B cell (primary cell): Measurements from ENCODE around the gene NPIPB12. TPM values are rescaled to one million over a fixed set of nuclear protein-coding genes. Genes with fewer than 3 reads are reported as not detected.
A peak's percentile ranks its signal among the peaks of the same experiment; 100 is the strongest.
"Not testable (repeated sequence)": the region's sequence is repeated elsewhere in the genome, so short reads cannot be mapped to it uniquely, and the experiment has no call there.

Experiments
- ATAC-seq: fragments of 200-7000 bp; cut with Tn5 transposase; one replicate; pipeline ENCODE4 v1.10.0; 2021; ENCODE audit warnings: low read depth, mild to moderate bottlenecking, moderate number of reproducible peaks, moderate library complexity
- CTCF ChIA-PET: fragments of 350-600 bp; sonication (Branson Sonifier 250); formaldehyde crosslinking; loops from one replicate; lab custom pipeline; 2021; ENCODE audit warnings: antibody characterized with exemption, inconsistent platforms; lab: Charles Lee
- POLR2A ChIA-PET: fragments of 350-600 bp; sonication (Branson Sonifier 250); formaldehyde crosslinking; loops from one replicate; lab custom pipeline; 2021; ENCODE audit warnings: antibody characterized with exemption; lab: Charles Lee
- DNase-seq: peaks from one replicate; pipeline ENCODE4 v3.0.0; 2013
- H2AFZ ChIP-seq: 2 replicates; pipeline ENCODE4 v1.6.1; 2012; ENCODE audit warnings: mild to moderate bottlenecking, low read depth, low read length; ENCODE audit not compliant: insufficient read depth, poor library complexity, severe bottlenecking
- H3K27ac ChIP-seq, 2 donors: 1 replicate in 1 of 2; 2 replicates in 1 of 2; pipeline ENCODE4 v1.5.1; 2012 to 2013; ENCODE audit warnings: low read length in 2 of 2, mild to moderate bottlenecking in 2 of 2, moderate library complexity in 1 of 2
- H3K27me3 ChIP-seq, 4 experiments: fragments of 200-600 bp in 1 of 4; sonication (generic) in 1 of 4; replicated peaks in 1 of 4; 1 replicate in 2 of 4; 2 replicates in 2 of 4; pipeline versions ENCODE4 v1.6.1 to v1.7.0; 2013 to 2016; ENCODE audit warnings: low read length in 3 of 4, mild to moderate bottlenecking in 2 of 4, mixed read lengths in 1 of 4, moderate library complexity in 1 of 4; ENCODE audit not compliant: insufficient read depth in 4 of 4, control insufficient read depth in 3 of 4; ENCODE audit errors: control extremely low read depth in 1 of 4
- H3K36me3 ChIP-seq, 2 experiments: replicated peaks in 1 of 2; 1 replicate in 1 of 2; 2 replicates in 1 of 2; pipeline versions ENCODE4 v1.6.1 to v1.7.1; 2013; ENCODE audit warnings: low read length in 1 of 2; ENCODE audit not compliant: insufficient read depth in 2 of 2, control insufficient read depth in 1 of 2; ENCODE audit errors: control extremely low read depth in 1 of 2, extremely low read depth in 1 of 2
- H3K4me1 ChIP-seq, 2 donors: fragments of 200-600 bp in 1 of 2; sonication (generic) in 1 of 2; 1 replicate in 1 of 2; 2 replicates in 1 of 2; pipeline versions ENCODE4 v1.5.1 to v1.6.1; 2013 to 2017; ENCODE audit warnings: low read length in 2 of 2; ENCODE audit not compliant: control insufficient read depth in 2 of 2, insufficient read depth in 2 of 2
- H3K4me2 ChIP-seq: replicated peaks from 2 replicates; pipeline ENCODE3; 2012; ENCODE audit warnings: mild to moderate bottlenecking, low read depth, low read length; ENCODE audit not compliant: poor library complexity, severe bottlenecking
- H3K4me3 ChIP-seq, 5 experiments: fragments of 200-600 bp in 1 of 5; sonication (generic) in 1 of 5; 1 replicate in 3 of 5; 2 replicates in 2 of 5; pipeline versions ENCODE4 v1.5.1 to v1.7.0; 2011 to 2016; ENCODE audit warnings: low read length in 4 of 5, mild to moderate bottlenecking in 4 of 5, low read depth in 2 of 5, control low read depth in 1 of 5, moderate library complexity in 1 of 5; ENCODE audit not compliant: insufficient read depth in 1 of 5; ENCODE audit errors: control extremely low read depth in 1 of 5, extremely low read depth in 1 of 5
- H3K79me2 ChIP-seq: fragments of 200-600 bp; sonication (generic); one replicate; pipeline ENCODE4 v1.6.0; 2016; ENCODE audit warnings: low read length; ENCODE audit not compliant: control insufficient read depth, insufficient read depth
- H3K9ac ChIP-seq: fragments of 200-600 bp; sonication (generic); 2 replicates; pipeline ENCODE4 v1.6.1; 2017; ENCODE audit warnings: mild to moderate bottlenecking, low read length, moderate library complexity
- H3K9me3 ChIP-seq, 3 donors: one replicate each; pipeline versions ENCODE4 v1.6.1 to v1.7.1; 2013; ENCODE audit warnings: low read length in 2 of 3; ENCODE audit not compliant: control insufficient read depth in 2 of 3, insufficient read depth in 1 of 3; ENCODE audit errors: control extremely low read depth in 1 of 3
- H4K20me1 ChIP-seq: 2 replicates; pipeline ENCODE4 v1.6.0; 2012; ENCODE audit warnings: mild to moderate bottlenecking, low read length; ENCODE audit not compliant: insufficient read depth, control insufficient read depth, poor library complexity, severe bottlenecking
- H3K27ac Mint-ChIP-seq: one replicate; pipeline ENCODE4 v1.8.0; 2021; ENCODE audit warnings: mixed read lengths
- H3K27me3 Mint-ChIP-seq: one replicate; pipeline ENCODE4 v1.8.0; 2021; ENCODE audit warnings: mixed read lengths
- H3K4me1 Mint-ChIP-seq: one replicate; pipeline ENCODE4 v1.8.0; 2021; ENCODE audit warnings: mixed read lengths
- H3K4me3 Mint-ChIP-seq: one replicate; pipeline ENCODE4 v1.8.0; 2021; ENCODE audit warnings: mixed read lengths
- H3K9me3 Mint-ChIP-seq: one replicate; pipeline ENCODE4 v1.8.0; 2022; ENCODE audit warnings: mixed read lengths; ENCODE audit not compliant: insufficient read depth
- WGBS: methylation state at CpG from one replicate; pipeline ENCODE4 v1.1.5; 2013; ENCODE audit warnings: missing lambda C conversion rate; ENCODE audit not compliant: insufficient coverage; 5-methylcytosine and 5-hydroxymethylcytosine counted together
- intact Hi-C: fragments of 100-400 bp; cut with micrococcal nuclease; formaldehyde crosslinking; loops from one replicate; pipeline ENCODE4 v1.10.0; 2022
- polyA plus RNA-seq: library from polyadenylated mRNA; depleted of rRNA; stranded (reverse); fragments of >200 nt; gene quantifications from 2 replicates; pipeline ENCODE4 v1.2.3, GENCODE V29; 2012
- small RNA-seq: library from RNA; depleted of rRNA; stranded (forward); fragments of <200 nt; gene quantifications from one replicate; pipeline ENCODE3, GENCODE V24; 2012; ENCODE audit warnings: low replicate concordance, low read depth; ENCODE audit not compliant: insufficient read length
- total RNA-seq, 2 donors: library from RNA; stranded (reverse); fragments of 120-200 nt in 1 of 2; gene quantifications; 1 replicate in 1 of 2; 2 replicates in 1 of 2; pipeline versions ENCODE4 v1.2.3 to v1.2.4, GENCODE V29; 2013 to 2022

The NPIPB12 gene
- total and polyA plus RNA-seq, 2 donors (not counting 1 experiment from before 2014, with no cell fraction given), result 72.8 to 197 TPM

DNA sequence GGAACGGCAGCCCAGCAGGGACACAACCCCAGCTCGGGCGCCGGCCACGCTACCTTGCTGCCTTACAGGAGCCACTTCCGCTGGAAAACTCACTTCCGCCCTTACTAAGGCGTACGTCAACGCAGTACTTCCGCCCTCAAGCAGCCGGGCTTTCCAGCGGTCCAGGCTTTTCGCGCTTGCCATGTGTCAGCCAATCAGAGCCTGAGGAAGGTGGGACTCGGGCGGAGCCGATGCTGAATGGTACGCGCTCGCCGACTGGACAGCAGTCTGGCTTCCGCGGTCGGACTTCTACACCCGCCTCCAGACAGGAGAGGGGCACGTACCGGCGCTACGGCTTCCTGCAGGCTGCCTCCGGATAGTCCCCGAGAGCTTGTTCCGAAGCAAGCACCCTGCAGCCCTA is 51.9 kb downstream of the NPIPB12 start, which contains the start of the genes BOLA2 and SLX1B:
BOLA2 (minus strand) TSS at position 83 of the 400 bp plus-strand sequence. CDS start 98 bp downstream, outside the sequence.
SLX1B (plus strand) TSS at position 265 of the 400 bp plus-strand sequence.
- H3K27ac ChIP-seq, POLR2A ChIA-PET, H3K4me3 ChIP-seq, H3K9me3 ChIP-seq, H3K4me1 Mint-ChIP-seq, H3K4me3 Mint-ChIP-seq, H3K4me2 ChIP-seq, H3K27ac Mint-ChIP-seq, H3K36me3 ChIP-seq, H3K9ac ChIP-seq, H3K4me1 ChIP-seq, H3K27me3 ChIP-seq, H3K79me2 ChIP-seq, H2AFZ ChIP-seq, intact Hi-C loops, H3K9me3 Mint-ChIP-seq, DNase-seq, CTCF ChIA-PET, H3K27me3 Mint-ChIP-seq, H4K20me1 ChIP-seq: not testable (repeated sequence)
- WGBS, result no CpG with 5 or more reads among the region's 33 CpGs
- peak; percentile 87 for ATAC-seq

DNA sequence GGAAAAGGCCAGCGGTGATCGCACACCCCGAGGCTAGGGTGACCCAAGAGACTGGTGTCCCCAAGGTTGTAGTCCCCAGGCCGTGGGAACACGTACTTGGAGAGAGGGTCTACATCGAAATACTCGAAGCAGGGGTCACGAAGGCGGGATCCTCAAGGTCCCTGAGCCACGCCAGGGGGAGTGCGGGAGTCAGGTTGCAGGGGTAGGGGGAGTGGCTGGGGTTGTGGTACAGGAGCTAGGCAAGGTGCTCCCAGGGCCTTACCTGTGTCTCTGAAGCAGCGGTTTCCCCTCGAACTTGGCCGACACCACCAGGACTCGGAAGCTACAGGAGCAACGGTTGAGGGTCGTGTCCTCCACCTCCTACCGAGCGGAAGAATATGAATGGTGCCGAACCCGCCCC is 52.5 kb downstream of the NPIPB12 start:
- H3K9me3 Mint-ChIP-seq, H3K4me3 Mint-ChIP-seq, H3K27me3 Mint-ChIP-seq, POLR2A ChIA-PET, H3K4me2 ChIP-seq, H3K4me1 ChIP-seq, H3K4me1 Mint-ChIP-seq, H3K27ac ChIP-seq, intact Hi-C loops, H3K9ac ChIP-seq, H3K27ac Mint-ChIP-seq, H3K36me3 ChIP-seq, H3K79me2 ChIP-seq, H3K9me3 ChIP-seq, DNase-seq, H2AFZ ChIP-seq, H3K27me3 ChIP-seq, H4K20me1 ChIP-seq, CTCF ChIA-PET, H3K4me3 ChIP-seq: not testable (repeated sequence)
- WGBS, result no CpG with 5 or more reads among the region's 21 CpGs
- ATAC-seq, result peak; percentile 22

Small RNAs within 50 kb of the gene (small RNA-seq; reads per million reads assigned to genes)
- gene AC133555.2, result not detected

Other genes with a start within 250 kb of the NPIPB12 start
- 2.1 and 2.5 TPM in 2 replicates for gene NPIPB11, start 99.7 kb downstream of the NPIPB12 start, total RNA-seq
- 9.9 and 11.4 TPM in 2 replicates for gene NPIPB11, start 99.7 kb downstream of the NPIPB12 start, polyA plus RNA-seq
- 17.4 and 19.6 TPM in 2 replicates for gene BOLA2, start 52.1 kb downstream of the NPIPB12 start, total RNA-seq
- 20.5 and 46.5 TPM in 2 replicates for gene BOLA2, start 52.1 kb downstream of the NPIPB12 start, polyA plus RNA-seq
- gene SLX1B, start 51.9 kb downstream of the NPIPB12 start, total RNA-seq, result 29.3 and 70.7 TPM in 2 replicates
- gene SLX1B, start 51.9 kb downstream of the NPIPB12 start, polyA plus RNA-seq, result 55.9 and 91.0 TPM in 2 replicates
- gene SULT1A4, start 46.5 kb downstream of the NPIPB12 start, total RNA-seq, result 6.0 and 7.0 TPM in 2 replicates
- gene SULT1A4, start 46.5 kb downstream of the NPIPB12 start, polyA plus RNA-seq, result 2.6 and 5.0 TPM in 2 replicates
- gene SPN, start 156.8 kb upstream of the NPIPB12 start, total RNA-seq, result 1.1 and 1.7 TPM in 2 replicates
- 1.9 and 3.5 TPM in 2 replicates for gene SPN, start 156.8 kb upstream of the NPIPB12 start, polyA plus RNA-seq
- gene QPRT, start 172.8 kb upstream of the NPIPB12 start, total RNA-seq, result 0.22 and 0.24 TPM in 2 replicates
- gene QPRT, start 172.8 kb upstream of the NPIPB12 start, polyA plus RNA-seq, result 0.06 and 0.30 TPM in 2 replicates
- 64.4 and 68.3 TPM in 2 replicates for gene C16orf54, start 239.6 kb upstream of the NPIPB12 start, total RNA-seq
- gene C16orf54, start 239.6 kb upstream of the NPIPB12 start, polyA plus RNA-seq, result 21.0 and 44.0 TPM in 2 replicates